RPMI7951 (cell line): ENCODE measurements around the gene LGALSL. TPM values are rescaled to one million over a fixed set of nuclear protein-coding genes. Genes with fewer than 3 reads are reported as not detected.
A peak's percentile ranks its signal among the peaks of the same experiment; 100 is the strongest.

Source experiments
- DNase-seq: peaks from one replicate; pipeline ENCODE4 v3.0.0-alpha.2; 2012; ENCODE audit warnings: low read depth
- total RNA-seq: library from RNA; depleted of rRNA; stranded (reverse); fragments of >200 nt; shearing (Covaris generic); gene quantifications from 2 replicates; pipeline ENCODE4 v1.2.3, GENCODE V29; 2014

The LGALSL gene
- total RNA-seq, 1 experiment from 2014 or later, result under 0.01 TPM

GRCh38 chr2:64471600-64471999 is 17.6 kb downstream of the LGALSL start:
- no peak for DNase-seq

GRCh38 chr2:64472881-64473280 is 18.9 kb downstream of the LGALSL start:
- no peak for DNase-seq

- DNase-seq, result no peak
These were observed 20.2 kb downstream of the LGALSL start for GRCh38 chr2:64474121-64474571.

GRCh38 chr2:64474636-64475035 is 20.7 kb downstream of the LGALSL start:
- DNase-seq, result no peak

DNA sequence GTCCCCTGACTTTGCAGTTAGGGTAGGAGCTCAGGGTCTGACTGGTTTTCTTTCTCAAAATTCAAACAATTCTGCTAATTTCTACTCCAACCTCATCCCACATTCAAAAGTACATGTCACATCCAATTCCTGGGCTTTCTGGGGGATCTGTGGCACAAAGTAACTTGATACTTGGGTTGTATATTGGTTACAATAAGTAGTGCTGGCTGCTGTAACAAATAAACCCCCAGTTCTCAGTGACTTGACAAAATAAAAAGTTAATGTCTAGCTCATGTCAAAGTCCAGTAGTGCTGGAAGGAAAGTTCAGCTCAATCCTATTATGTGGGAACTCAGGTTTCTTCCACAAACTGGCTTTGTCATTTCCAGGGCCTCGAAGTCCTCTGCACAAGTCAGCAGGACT is 23.1 kb downstream of the LGALSL start:
- no peak for DNase-seq

GRCh38 chr2:64477979-64478378 is 24.0 kb downstream of the LGALSL start:
- DNase-seq, result no peak

DNA sequence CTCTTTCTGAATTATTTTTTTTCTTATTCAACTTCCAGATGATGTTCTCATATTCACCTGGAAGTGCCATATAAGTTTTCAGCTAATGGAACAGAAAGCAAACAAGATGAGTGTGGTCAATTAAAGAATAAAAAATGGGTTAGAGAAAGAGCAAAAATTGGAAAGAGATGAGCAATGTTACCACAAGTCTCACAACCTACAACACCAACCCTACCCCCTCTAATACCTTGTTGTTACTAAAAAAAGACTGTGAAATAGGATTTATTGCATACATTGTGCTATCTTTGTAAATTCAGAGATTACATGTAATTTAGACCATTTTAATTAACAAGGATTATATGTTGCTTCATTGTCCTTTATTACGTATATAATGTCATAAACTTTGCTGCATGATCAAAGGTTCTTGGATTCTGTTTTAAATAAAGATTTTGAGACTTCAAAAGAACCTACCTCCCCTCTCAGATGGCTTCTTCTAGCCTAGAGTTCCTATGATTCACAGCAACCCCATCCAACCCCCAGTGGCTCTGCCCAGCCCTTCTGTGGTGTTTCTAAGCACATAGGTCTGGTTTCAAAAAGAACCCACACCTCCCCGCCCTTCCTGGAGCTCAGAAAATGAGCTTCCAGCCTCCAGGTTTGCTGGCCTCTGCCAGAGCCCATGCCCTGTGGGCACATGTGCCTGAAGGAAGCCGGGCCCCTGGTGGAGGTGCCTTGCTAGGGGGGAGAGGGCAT is 24.7 kb downstream of the LGALSL start:
- no peak for DNase-seq

- no peak for DNase-seq
These were observed 25.5 kb downstream of the LGALSL start for GRCh38 chr2:64479259-64480117.

DNA sequence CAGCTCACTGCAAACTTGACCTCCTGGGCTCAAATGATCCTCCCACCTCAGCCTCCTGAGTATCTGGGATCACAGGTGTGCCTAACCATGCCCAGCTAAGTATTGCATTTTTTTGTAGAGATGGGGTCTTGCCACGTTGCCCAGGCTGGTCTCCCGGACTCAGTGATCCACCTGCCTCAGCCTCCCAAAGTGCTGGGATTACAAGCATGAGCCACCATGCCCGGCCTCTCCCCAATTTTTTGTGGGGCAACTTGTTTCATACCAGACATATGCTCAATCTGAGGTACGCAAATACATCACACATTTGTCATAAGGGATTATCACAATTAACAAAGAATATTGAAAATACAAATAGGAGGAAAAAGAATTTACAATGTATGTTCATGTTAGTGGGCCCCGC is 27.7 kb downstream of the LGALSL start:
- no peak for DNase-seq

DNA sequence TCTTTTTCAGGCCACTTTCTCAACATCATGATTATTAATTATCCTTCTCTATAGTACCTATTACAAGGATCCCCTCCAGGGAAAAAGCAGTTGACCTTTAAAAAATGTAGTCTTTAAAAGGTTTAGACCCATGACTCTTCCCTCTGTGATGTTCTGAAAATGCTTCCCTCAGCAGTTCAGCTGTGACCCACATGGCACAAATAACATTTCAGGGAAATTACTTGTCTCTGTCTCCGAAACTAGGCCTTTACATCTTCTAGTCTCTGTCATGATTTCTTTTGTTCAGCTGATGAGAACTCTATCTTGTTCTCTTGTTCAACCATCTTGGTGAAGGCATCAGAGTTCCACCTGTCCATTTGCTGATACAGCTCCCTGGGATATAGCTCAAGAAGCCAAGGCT is 28.3 kb downstream of the LGALSL start:
- DNase-seq, result no peak

DNA sequence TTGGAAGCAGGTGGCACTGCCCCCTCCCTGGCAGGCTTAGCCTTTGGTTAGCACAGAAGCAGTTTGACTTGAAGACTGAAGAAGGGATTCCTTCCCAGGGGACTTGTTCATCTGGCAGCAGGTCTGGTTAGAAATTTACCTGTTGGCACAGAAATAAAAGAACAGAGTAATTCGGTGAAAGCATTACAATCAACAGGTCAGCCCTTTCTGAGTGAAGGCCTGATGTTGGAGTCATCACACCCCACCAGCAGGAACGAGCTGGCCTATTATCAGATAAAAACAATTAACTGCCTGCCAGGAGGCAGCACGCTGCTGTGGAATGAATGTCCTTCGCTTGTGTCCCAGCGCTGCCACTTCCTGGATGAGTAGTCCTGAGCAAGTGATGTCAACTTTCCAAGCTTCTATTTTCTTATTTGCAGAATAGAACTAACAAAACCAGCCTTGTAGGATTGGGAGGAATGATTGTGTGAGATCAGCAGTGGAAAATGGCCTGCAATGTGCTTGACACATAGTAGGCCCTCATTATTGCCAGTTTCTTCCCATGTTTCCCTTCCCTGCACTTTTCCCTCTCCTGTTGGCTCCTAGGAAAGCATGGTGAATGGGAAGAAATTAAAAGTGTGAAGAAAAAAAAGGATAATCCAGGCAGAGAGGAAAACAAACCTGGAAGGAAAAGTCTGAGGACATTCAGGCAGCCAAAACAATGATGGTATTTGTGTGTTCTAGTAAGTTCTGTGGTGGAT is 29.0 kb downstream of the LGALSL start:
- peak; percentile 51 for DNase-seq

- no peak for DNase-seq
These were observed 31.4 kb downstream of the LGALSL start for GRCh38 chr2:64485331-64485730.

- no peak for DNase-seq
These were observed 32.0 kb downstream of the LGALSL start for GRCh38 chr2:64485961-64486360.

DNA sequence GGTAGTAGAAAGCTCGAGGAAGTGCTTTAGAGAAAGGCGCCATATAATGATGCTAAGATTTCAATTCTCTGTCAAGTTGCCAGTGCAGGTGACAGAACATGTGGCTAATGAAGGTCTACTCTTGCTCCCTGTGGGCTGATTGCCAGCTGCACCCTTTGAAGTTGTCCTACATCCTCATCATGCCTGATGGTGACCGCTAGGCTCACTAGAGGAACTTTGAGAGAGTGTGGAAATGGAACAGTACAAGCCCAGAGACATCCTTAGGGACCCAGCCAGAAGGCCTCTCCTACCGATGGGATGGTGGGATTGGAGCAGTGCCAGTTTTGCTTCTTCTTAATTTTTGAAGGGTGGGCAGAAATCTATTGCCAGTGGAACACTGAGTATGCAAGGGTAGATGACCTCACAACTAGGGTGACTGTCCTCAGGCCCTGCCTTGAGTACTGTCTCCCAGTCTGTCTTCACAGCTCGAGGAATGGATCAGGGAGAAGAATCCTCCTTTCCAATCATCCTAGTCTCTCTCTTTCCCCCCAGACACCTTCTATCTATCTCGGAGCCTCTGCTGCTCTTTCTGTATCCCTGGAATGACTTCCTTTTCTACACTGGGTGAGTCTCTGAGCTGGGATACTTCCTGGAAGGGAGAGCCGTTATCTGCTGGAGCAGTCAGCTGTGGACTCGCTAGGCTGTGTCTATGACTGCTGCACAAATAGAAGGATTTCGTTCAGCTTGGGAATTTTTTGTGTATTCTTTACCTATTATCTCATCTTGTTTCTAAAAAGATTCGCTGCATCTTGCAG is 33.5 kb downstream of the LGALSL start:
- DNase-seq, result no peak

- DNase-seq, result peak; percentile 41
These were observed 34.4 kb downstream of the LGALSL start for GRCh38 chr2:64488050-64488974.

- no peak for DNase-seq
These were observed 35.3 kb downstream of the LGALSL start for GRCh38 chr2:64489081-64489751.

DNA sequence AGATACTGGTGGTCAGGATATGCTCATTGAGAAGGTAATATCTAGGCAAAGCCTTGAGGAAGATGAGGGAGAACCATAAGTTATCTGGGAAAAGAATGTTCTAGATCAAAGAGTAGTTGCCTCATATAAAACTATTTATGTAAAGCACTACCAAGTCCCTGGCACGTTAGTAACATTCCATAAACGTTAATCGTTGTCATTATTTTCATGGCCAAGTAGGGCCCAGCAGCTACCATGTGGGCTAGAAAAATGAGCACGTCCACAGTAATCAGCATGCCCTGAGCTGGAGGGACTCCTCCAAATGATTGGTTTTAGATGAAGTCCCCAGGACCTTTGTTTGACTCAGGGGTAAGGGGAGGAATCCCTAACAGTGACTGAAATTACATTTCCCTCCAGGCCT is 37.5 kb downstream of the LGALSL start:
- DNase-seq, result no peak

DNA sequence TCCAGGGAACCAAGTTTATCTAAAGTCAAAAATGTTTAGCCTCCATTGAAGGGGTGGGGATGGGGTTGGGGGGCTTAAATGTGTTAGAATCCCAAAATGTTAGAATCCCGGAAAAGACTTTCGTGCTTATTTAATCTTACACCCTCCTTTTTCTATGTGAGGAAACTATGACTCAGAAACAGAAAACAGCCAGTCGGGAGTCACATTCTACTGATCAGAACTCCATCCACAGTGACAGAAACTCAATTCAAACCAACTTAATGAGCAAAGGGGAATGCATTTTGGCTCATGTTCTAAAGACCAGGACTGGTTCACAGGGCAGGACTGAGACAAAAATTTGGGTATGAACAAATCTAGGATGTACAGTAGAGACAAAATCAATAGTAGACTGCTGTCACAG is 38.3 kb downstream of the LGALSL start:
- no peak for DNase-seq

GRCh38 chr2:64492821-64493220 is 38.9 kb downstream of the LGALSL start:
- no peak for DNase-seq

GRCh38 chr2:64493788-64494187 is 39.8 kb downstream of the LGALSL start:
- no peak for DNase-seq
